ENCODE results near the gene TMED4. TPM values are rescaled to one million over a fixed set of nuclear protein-coding genes. Genes with fewer than 3 reads are reported as not detected.
"Not testable (repeated sequence)": the region's sequence is repeated elsewhere in the genome, so short reads cannot be mapped to it uniquely, and the experiment has no call there.

TMED4 gene
- total RNA-seq, 1 experiment from 2014 or later: 115 TPM

GRCh38 chr7:44602576-44602910, 20.5 kb upstream of the TMED4 start:
- CTCF ChIA-PET: interaction anchor here (0.5 kb wide), 1 partner anchor 86 kb away, joined by 5 read pairs; no protein-coding TSS in a partner anchor
- no TSS peak for BruUV-seq (replicated peaks)
- intact Hi-C loops (cut with micrococcal nuclease; ENCODE audit: unreplicated experiment): no loop called here

DNA sequence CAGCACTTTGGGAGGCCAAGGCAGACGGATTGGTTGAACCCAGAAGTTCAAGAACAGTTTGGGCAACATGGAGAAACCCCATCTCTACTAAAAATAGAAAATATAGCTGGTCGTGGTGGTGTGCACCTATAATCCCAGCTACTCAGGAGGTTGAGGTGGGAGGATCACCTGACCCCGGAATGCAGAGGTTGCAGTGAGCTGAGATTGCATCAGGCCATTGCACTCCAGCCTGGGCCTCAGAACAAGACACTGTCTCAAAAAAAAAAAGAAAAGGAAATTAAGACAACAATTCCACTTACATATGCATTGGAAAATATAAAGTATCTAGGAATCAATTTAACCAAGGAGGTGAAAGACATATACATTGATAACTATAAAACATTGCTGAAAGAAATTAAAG, 17.2 kb upstream of the TMED4 start:
- DNase-seq: no peak
- Mint-ChIP-seq H3K27ac (ENCODE audit: unreplicated experiment) (no peak overlapping the region), H3K36me3 (ENCODE audit: insufficient read depth, unreplicated experiment) (no peaks in the 10 kb centered on the region), H3K4me1 (ENCODE audit: low read depth, unreplicated experiment) (peaks cover 9% of the 10 kb centered on the region), H3K4me3 (ENCODE audit: low read depth, unreplicated experiment) (no peak overlapping the region), H3K27me3 (ENCODE audit: unreplicated experiment) (no peaks in the 10 kb centered on the region), H3K9me3 (ENCODE audit: low read depth, unreplicated experiment) (no peaks in the 10 kb centered on the region)
- BruUV-seq (replicated peaks): no TSS peak
- TF ChIP-seq CTCF (IDR thresholded peaks at IDR 0.05; ENCODE audit: unreplicated experiment): no peak
- CTCF ChIA-PET: interaction anchor here (1.7 kb wide), 1 partner anchor 11 kb away, joined by 6 read pairs; no protein-coding TSS in a partner anchor
- intact Hi-C loops (cut with micrococcal nuclease; ENCODE audit: unreplicated experiment): no loop called here

More at GRCh38 chr7:44602576-44602910, 20.5 kb upstream of the TMED4 start:
- Mint-ChIP-seq H3K27ac (ENCODE audit: unreplicated experiment) (no peak overlapping the region), H3K4me1 (ENCODE audit: low read depth, unreplicated experiment) (peaks cover 18% of the 10 kb centered on the region), H3K27me3 (ENCODE audit: unreplicated experiment) (no peaks in the 10 kb centered on the region), H3K4me3 (ENCODE audit: low read depth, unreplicated experiment) (no peak overlapping the region), H3K9me3 (ENCODE audit: low read depth, unreplicated experiment) (no peaks in the 10 kb centered on the region), H3K36me3 (ENCODE audit: insufficient read depth, unreplicated experiment) (peaks cover 22% of the 10 kb centered on the region)
- DNase-seq: no peak
- no peak for TF ChIP-seq CTCF (IDR thresholded peaks at IDR 0.05; ENCODE audit: unreplicated experiment)

- H3K27ac Mint-ChIP-seq (ENCODE audit: unreplicated experiment); H3K27me3 Mint-ChIP-seq (ENCODE audit: unreplicated experiment); H3K4me3 Mint-ChIP-seq (ENCODE audit: low read depth, unreplicated experiment); H3K4me1 Mint-ChIP-seq (ENCODE audit: low read depth, unreplicated experiment); H3K9me3 Mint-ChIP-seq (ENCODE audit: low read depth, unreplicated experiment); BruUV-seq (replicated peaks); intact Hi-C loops (cut with micrococcal nuclease; ENCODE audit: unreplicated experiment); H3K36me3 Mint-ChIP-seq (ENCODE audit: insufficient read depth, unreplicated experiment); DNase-seq: not testable (repeated sequence)
- CTCF ChIA-PET: interaction anchor here (0.7 kb wide), 2 partner anchors 97 to 123 kb away, joined by 3 to 6 read pairs; no protein-coding TSS in a partner anchor
Observed at GRCh38 chr7:44597181-44597580, 15.2 kb upstream of the TMED4 start.

GRCh38 chr7:44595934-44596635, 14.1 kb upstream of the TMED4 start:
- CTCF ChIA-PET: interaction anchor here (0.5 to 1.0 kb wide), 2 partner anchors 43 to 562 kb away, joined by 3 read pairs; partner anchors contain the start of gene RAMP3
- intact Hi-C loops (cut with micrococcal nuclease; ENCODE audit: unreplicated experiment): no loop called here
- no peak for DNase-seq
- Mint-ChIP-seq H3K4me3 (ENCODE audit: low read depth, unreplicated experiment) (no peak overlapping the region), H3K9me3 (ENCODE audit: low read depth, unreplicated experiment) (no peaks in the 10 kb centered on the region), H3K27ac (ENCODE audit: unreplicated experiment) (no peak overlapping the region), H3K4me1 (ENCODE audit: low read depth, unreplicated experiment) (peaks cover 9% of the 10 kb centered on the region), H3K27me3 (ENCODE audit: unreplicated experiment) (no peaks in the 10 kb centered on the region), H3K36me3 (ENCODE audit: insufficient read depth, unreplicated experiment) (no peaks in the 10 kb centered on the region)
- TF ChIP-seq CTCF (IDR thresholded peaks at IDR 0.05; ENCODE audit: unreplicated experiment): no peak
- no TSS peak for BruUV-seq (replicated peaks)

GRCh38 chr7:44590910-44591309, 8.9 kb upstream of the TMED4 start:
- H3K4me1 Mint-ChIP-seq (ENCODE audit: low read depth, unreplicated experiment): peaks cover 12% of the 10 kb centered on the region
- no TSS peak for BruUV-seq (replicated peaks)
- intact Hi-C loops (cut with micrococcal nuclease; ENCODE audit: unreplicated experiment): no loop called here
- H3K27ac Mint-ChIP-seq (ENCODE audit: unreplicated experiment): no peak overlapping the region
- H3K4me3 Mint-ChIP-seq (ENCODE audit: low read depth, unreplicated experiment): no peak overlapping the region
- H3K36me3 Mint-ChIP-seq (ENCODE audit: insufficient read depth, unreplicated experiment): no peaks in the 10 kb centered on the region
- CTCF ChIA-PET: interaction anchor here (0.6 to 1.2 kb wide), 5 partner anchors 8 to 256 kb away, joined by 3 to 7 read pairs (median 5); partner anchors contain the start of gene TMED4
- no peaks in the 10 kb centered on the region for H3K27me3 Mint-ChIP-seq (ENCODE audit: unreplicated experiment)
- TF ChIP-seq CTCF (IDR thresholded peaks at IDR 0.05; ENCODE audit: unreplicated experiment): no peak
- no peak for DNase-seq
- H3K9me3 Mint-ChIP-seq (ENCODE audit: low read depth, unreplicated experiment): no peaks in the 10 kb centered on the region
